ENCODE results near the gene ATAD1.

- no peak for TF ChIP-seq YY1 (IDR thresholded peaks at IDR 0.05; ENCODE audit: insufficient read depth, insufficient read length)
- TF ChIP-seq ZNF274 (IDR thresholded peaks at IDR 0.05; ENCODE audit: low read depth, low read length), result no peak
Measured at GRCh38 chr10:87759551-87759950, 58.5 kb downstream of the ATAD1 start.
